ENCODE results near the gene TMEM270.

GRCh38 chr7:73832806-73833205 lies 28.2 kb upstream of the TMEM270 start:
- TF ChIP-seq CTCF (IDR thresholded peaks at IDR 0.05) (no peak), POLR2AphosphoS5 (IDR thresholded peaks at IDR 0.05) (no peak), POLR2A (IDR thresholded peaks at IDR 0.05) (no peak)

Data from sigmoid colon (tissue), 4 donors.